Activated naive CD8-positive, alpha-beta T cell treated with anti-CD3 and anti-CD28 coated beads, Interleukin-2, amount 50 U/mL, for 16 hours (primary cell): ENCODE data around the gene DCUN1D2.
"Not testable (repeated sequence)": the region's sequence is repeated elsewhere in the genome, so short reads cannot be mapped to it uniquely, and the experiment has no call there.

ENCODE experiments used
- DNase-seq: peaks from one replicate; pipeline ENCODE4 v3.0.0-alpha.2; 2020; ENCODE audit warnings: low read depth, low spot score

The DCUN1D2 gene

DNA sequence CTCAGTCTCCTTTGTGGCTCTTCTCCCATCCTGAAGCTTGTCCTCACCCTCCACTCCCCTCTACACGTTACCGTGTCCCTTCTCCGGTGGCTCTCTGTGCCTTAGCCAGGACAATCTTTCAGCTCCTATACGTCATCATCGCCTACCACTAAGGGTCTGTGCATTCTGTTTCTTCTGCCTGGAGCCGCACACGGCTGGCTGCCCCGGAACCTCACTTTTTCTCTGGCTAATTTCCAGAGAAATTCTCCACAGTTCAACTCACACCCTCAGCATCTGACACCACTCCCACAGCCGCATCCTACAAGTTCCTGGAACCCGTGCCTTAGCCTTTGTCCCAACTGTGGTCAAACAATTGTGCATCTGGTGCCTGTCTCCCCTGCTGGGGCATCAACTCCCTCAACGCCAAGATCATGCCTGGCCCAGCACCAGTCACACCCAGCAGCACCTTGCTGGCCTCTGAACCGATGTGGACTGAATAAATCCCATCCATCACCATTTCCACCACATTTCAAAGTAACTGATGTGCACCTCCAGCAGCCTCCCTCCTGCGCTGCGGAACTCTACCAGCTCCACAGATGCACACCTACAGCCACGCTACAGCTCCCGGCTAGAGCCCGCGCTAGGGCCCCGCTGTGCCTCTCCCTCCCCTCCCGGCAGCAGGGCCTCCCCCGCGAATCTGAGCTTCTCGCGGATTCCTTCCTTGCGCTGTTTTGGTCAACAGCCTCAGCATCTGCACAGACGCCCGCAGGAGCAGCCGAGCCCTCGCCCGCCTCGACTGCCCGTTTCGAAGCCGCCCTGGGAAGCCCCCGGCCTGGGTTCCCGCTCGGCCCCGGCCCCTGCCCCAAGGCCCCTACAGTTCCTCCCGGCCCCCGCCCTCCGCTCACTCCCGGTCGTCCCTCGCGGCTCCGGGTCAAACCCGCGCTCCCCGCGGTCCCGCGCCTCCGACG is 689 bp downstream of the DCUN1D2 start:
- DNase-seq: no peak

GRCh38 chr13:113489171-113489548 is 1.4 kb downstream of the DCUN1D2 start:
- no peak for DNase-seq

GRCh38 chr13:113488283-113488682 is 2.2 kb downstream of the DCUN1D2 start:
- no peak for DNase-seq

GRCh38 chr13:113486698-113487097 is 3.8 kb downstream of the DCUN1D2 start:
- no peak for DNase-seq

DNA sequence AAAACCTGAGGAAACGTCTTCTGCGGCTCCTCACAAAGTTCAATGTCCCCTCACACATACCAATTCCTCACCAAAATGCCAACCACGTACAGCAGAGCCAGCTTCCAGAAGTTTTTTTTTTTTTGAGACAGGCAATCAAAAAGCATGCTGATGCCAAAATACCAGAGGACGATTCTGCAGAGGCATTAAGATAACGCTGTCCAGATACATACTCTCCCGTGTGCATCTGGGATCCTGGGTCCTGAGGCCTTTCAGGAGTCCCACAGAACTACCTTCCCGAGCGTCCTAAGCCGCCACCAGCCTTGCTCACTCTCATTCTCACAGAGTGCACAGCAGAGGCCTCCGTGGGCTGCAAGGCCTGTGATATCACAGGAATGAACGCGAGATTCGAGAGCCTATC is 5.0 kb downstream of the DCUN1D2 start:
- no peak for DNase-seq

DNA sequence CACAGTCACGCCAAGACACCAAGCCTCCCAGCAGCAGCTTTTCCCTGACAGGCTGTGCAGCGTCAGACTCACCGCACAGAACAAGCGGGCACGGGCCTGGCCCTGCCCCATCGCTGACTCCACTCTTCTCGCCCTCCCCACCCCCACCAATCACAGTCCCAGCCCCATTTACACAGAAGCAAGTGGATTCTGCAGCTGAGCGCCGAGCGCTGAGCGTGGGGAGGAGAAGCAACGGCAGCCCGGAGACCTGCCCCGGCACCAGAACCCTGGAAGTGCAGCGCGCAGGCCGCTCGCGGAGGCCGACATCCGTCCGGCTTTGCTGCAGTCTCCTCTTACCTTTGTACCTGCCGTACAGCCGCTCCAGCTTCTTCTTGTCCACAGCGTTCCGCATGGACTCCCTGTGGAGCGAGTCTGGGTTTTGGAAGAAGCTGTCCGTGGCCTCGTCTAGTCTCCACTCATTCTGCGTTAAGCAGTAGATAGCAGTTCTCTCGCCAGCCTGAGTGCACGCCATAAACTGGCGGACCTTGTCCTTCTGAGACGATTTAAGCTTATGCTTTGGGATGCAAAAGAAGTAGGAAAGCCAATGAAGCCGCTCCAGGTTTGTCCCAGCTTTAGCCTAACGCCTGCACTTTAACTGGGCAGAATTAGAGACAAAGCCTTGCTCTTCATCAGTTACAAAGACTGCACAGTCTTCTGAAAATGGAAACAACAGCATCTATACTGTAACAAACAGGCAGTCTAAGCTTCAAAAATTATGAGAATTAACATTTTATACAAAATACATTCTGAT is 6.8 kb downstream of the DCUN1D2 start:
- no peak for DNase-seq

- DNase-seq: no peak
These were observed 7.4 kb downstream of the DCUN1D2 start for GRCh38 chr13:113483081-113483480.

GRCh38 chr13:113479179-113479578 is 11.3 kb downstream of the DCUN1D2 start:
- DNase-seq: no peak

DNA sequence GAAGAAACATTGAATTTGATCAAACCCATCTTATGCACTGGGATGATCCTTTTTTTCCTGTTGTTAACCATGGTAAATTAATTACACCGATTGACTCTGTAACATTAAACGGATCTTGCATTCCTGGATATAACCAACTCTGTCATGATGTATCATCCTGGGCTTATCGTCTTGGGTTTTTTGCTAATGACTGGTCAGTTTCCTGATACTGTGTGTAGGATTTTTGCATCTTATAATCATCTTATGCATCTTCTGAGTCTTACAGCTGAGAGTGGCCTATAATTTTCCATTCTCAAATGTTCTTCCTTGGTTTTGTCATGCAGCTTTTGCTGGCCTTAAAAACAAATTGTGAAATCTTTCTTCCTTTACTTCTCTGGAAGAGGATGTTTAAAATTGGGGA is 12.8 kb downstream of the DCUN1D2 start:
- DNase-seq: no peak

- DNase-seq: no peak
These were observed 13.7 kb downstream of the DCUN1D2 start for GRCh38 chr13:113476811-113477210.

DNA sequence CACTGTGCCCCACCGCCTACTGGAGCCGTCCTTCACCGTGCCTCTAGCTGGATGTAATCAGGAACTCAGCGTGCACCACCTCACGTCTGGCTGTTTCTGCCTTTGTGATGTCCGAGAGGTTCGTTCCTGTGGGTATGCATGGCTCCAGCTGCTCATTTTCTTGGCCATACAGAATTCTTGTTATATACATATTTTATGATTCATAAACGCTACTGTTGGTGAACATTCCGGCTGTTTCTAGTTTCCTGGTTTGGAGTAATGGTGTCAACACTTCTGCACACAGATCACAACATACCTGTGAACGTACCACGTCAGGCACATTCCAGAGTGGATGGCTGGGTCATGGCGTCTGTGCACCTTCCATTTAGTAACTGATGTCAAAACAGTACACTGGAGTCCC is 14.6 kb downstream of the DCUN1D2 start:
- DNase-seq: no peak

DNA sequence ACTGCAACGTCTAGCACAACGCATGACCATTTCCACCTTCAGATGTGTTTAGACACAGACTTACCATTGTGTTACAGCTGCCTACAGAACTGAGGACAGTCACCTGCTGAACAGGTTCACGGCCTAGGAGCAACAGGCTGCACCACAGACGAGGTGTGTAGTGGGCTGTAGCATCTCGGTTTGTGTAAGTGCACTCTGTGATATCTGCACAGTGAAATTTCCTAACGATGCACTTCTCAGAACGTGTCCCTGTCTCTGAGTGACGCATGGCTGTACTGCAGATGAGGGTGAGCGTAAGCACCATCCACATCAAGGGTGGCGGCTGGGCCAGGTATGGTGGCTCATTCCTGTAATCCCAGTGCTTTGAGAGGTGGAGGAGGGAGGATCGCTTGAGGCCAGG is 15.2 kb downstream of the DCUN1D2 start:
- no peak for DNase-seq

DNA sequence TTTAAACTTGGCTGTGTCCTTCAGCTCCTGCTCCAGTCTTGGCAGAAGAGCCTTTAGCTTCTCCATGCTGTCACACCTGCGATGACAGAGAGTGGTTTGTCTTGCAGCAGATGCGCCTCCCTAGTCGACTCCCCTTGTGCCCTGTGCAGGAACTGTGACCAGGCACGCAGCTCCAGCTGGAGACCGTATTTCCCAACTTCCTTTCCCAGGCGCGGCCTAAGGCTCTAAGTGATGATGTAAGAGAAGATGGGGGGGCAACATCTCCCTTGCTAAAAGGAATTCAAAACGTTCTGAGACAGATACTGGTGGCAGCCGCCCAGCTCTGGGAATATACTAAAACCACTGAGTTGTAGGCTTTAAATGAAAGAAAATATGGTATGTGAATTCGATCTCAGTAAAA is 16.3 kb downstream of the DCUN1D2 start:
- DNase-seq: no peak

- no peak for DNase-seq
These were observed 18.0 kb downstream of the DCUN1D2 start for GRCh38 chr13:113472355-113473025.

DNA sequence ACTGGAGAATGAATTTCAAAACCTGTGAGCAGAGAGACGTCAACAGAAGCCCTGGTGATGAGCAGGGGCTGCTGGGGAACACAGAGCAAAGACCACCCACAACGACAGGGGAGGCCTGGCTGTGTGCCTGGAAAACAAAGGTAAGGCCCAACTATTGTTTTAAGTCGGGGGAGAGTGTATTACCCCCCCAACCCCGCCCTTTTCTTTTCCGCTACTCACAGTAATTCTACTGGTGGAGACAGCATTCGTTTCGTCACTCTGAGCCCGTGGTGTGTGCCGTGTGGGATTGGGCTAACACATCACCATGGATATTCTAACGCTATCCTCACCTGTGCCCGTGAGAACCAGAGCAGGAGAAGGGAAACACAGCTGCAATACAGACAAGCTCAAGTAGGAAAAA is 18.7 kb downstream of the DCUN1D2 start:
- no peak for DNase-seq

- not testable (repeated sequence) for DNase-seq
These were observed 19.8 kb downstream of the DCUN1D2 start for GRCh38 chr13:113470635-113471163.

- DNase-seq: no peak
These were observed 20.4 kb downstream of the DCUN1D2 start for GRCh38 chr13:113470073-113470472.

- no peak for DNase-seq
These were observed 20.9 kb downstream of the DCUN1D2 start for GRCh38 chr13:113469582-113469981.

DNA sequence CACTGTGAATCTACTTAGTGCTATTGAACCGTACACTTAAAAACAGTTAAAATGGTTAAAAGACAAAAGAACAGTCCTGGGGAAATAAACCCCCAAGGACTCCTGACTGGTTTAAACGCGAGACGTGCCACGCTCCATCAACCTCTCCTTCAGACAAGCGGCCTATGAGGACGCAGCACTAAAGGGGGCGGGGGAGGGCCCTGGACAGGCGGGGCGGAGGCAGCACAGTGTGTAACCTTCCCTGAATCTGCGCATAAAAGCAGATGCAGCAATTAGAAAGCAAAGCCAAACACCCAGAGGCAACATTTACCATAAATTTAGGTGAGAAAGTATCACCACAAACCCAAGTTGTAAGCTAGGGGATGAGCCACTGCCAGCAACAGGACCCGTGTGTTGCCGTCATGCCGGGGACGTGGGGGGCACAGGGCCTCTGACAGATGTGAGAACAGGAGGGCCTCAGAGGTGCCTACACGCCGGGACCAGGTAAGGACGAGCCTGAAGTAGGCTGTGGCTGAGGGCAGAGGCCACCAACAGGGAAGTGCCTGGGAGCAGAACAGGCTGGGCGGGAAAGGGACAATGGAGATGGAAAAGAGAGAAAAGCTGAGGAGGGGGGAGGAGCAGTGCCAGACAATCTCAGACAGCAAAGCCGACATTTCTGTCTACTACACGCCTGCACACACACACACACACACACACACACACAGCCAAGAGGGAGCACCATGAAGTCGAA is 21.9 kb downstream of the DCUN1D2 start:
- no peak for DNase-seq

DNA sequence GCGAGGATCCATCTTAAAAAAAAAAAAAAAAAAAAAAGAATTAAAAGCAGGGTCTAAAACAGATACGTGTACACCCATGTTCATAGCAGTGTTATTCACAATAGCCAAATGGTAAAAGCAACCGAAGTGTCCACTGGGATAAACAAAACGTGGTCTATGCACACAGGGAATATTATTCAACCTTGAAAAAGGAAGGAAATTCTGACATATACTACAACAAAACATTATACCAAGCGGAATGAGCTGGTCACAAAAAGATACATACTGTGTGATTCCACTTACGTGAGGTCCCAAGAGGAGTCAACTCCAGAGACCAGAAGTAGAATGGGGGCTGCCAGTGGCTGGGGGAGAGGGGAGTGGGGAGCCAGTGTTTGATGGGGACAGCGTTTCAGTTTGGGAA is 22.5 kb downstream of the DCUN1D2 start:
- no peak for DNase-seq

DNA sequence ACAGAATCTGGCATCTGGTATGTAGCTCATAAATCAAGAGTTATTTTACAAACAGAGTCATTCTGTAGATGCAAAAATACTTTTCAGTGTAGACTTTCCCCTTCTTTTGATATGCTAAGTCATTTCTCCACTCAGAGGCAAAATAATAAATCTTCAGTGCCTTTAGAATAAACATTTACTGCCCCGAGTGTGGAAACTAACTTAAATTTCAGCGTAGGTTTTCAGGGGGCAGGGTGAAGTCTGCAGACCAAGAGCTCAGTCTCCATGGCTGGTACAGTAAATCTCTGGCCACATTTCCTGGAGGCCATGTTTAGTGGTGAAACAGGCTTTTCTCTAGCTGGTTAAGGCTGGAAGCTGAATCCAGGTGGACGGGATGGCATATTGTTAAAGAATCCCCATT is 24.1 kb downstream of the DCUN1D2 start:
- no peak for DNase-seq
